GM21390 (cell line): ENCODE measurements around the gene TMEM164.

ENCODE experiments used
- ATAC-seq: cut with Tn5 transposase; IDR thresholded peaks from one replicate; pipeline ENCODE4 v1.9.1; 2021; ENCODE audit not compliant: unreplicated experiment

The TMEM164 gene

DNA sequence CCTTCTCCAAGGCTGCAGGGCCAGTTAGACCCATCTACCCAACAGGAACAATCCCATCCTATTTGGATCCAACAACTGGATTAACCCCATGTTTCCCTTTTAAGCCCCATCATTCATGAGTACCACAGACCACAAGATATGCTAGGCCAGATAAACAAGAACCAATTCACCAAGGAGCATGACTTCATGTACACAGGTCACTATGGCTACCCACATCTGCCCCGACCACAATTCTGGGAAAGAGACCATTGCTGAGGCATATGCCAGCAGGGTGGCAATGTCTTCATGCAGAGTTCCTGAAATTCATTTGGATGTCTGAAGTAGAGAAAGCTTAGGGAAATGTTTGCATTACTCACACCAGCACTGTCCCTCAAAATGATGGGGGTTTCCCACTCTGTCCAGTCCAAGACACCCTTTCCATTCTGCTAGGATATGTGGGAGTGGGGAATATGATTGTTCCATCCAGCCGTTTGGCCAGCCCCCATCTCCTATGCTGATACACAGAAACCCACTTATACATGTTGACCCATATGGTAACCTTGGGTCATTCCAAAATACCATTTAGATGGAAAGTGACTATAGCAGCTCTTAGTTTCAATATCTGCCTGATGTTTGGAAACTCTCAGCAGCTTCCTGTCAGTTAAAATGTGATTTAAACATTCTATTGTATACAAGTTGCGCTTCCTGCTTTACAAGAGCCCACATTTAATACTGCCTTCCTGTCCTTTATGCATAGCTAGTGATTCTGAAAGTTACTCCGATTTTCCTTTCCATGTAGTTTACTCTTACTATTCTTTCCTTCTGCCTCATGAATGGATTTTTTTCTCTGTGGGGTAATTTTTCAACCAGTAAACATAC, 186.0 kb downstream of the TMEM164 start:
- peak; percentile 80 for ATAC-seq

GRCh38 chrX:110192516-110192915, 189.6 kb downstream of the TMEM164 start:
- no peak for ATAC-seq

- no peak for ATAC-seq
Measured at GRCh38 chrX:110194977-110195376, 192.1 kb downstream of the TMEM164 start.

- ATAC-seq: no peak
Measured at GRCh38 chrX:110201799-110202198, 198.9 kb downstream of the TMEM164 start.

DNA sequence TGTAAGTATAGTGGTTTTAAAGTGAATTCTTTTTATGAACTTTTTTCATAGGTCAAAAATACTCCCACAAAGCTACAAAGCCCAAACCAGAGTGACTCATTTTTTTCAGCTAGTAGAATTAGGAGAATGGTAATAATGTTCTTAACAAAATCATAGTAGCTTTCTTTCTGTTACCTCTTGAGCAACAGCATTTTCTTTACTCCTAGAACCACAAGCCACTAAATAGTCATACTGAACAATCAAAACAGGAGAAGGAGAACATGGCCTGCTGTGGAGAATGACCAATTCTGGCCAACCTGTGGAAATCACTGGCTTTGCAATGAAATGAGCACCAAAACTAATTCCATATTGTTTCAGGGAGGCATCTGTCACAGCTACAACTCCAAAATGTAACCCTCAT, 202.1 kb downstream of the TMEM164 start:
- ATAC-seq: no peak

- ATAC-seq: no peak
Measured at GRCh38 chrX:110208092-110208491, 205.2 kb downstream of the TMEM164 start.

DNA sequence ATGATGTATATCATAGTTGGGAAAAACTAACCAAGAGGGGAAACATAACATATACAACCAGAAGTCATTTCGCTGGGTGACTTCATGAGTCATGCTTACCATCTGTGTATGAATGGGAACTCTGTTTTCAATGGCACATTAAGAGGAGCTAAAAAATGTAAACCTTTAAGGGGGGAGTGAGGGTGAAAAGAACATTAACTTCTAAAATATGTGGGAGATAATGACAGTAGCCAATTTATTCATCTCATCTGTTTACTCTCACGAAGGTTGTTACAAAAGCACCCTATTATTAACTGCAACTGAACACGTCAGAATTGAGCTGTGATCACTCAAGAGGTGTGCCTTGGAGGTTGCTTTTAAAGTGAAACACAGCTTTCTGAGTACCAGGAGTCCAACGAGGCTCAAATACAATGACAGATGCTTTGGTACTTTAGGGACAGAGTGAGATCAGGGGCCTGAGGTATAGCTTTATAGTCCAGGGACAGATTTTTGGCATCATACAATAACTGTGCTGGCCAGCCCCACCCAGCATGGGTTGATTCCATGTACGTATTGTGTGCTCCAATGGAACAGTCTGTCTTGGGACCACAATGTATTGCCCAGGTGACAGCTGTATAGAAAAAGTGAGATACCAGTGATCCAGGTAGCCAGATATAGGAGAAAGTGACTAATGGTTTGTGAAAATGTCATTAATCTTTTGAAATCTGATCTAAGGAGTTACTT, 207.7 kb downstream of the TMEM164 start:
- no peak for ATAC-seq

DNA sequence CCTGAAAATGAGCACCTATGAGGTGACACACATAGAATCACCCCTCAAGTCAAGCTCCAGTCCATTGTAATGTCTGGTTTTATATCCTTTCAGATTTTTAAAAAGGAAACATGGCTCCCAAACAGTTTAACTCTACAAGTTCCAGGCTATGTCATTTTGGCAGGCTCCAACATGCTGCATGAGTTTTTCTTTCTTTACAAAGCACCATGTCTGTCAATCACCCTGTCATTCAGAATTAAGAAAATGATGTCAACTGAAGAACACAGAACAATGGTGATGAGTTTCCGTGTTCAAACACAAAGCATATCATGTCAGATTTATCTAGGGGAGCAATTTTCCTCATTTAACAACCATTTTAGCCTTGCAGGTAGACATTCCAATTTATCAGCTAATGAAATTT, 208.4 kb downstream of the TMEM164 start:
- no peak for ATAC-seq

GRCh38 chrX:110212299-110212698, 209.4 kb downstream of the TMEM164 start:
- ATAC-seq: no peak

DNA sequence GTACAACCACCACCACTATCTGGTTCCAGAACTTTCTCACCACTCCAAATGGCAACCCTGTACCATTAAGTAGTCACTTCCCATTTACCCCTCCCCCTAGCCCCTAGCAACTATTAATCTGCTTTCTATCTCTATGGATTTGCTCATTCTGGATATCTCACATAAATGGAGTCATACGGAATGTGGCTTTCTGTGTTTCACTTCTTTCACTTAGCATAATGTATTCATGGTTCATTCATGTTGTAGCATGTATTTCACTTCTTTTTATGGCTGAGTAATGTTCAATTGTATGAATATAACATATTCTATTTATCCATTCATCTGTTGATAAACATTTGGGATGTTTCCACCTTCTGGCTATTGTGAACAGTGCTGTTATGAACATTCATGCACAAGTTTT, 210.3 kb downstream of the TMEM164 start:
- no peak for ATAC-seq

- no peak for ATAC-seq
Measured at GRCh38 chrX:110214684-110215083, 211.8 kb downstream of the TMEM164 start.

DNA sequence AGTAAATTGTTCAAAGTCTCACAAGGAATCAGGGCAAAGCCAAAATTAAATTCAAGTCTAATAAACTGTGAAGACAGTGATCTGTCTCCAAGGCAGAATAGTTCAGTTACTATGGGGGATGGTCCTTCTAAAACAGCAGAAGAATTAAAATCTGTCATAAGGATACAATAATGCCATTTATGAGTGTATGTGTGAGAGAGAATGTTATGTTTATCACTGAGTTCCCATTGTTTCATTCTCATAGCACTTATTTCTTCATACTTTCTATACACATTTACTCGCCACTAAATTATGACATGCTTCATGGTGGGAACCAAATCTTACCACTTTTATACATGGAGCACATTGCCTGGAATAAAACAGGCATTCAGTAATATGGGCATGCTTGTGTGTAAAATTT, 212.5 kb downstream of the TMEM164 start:
- no peak for ATAC-seq

DNA sequence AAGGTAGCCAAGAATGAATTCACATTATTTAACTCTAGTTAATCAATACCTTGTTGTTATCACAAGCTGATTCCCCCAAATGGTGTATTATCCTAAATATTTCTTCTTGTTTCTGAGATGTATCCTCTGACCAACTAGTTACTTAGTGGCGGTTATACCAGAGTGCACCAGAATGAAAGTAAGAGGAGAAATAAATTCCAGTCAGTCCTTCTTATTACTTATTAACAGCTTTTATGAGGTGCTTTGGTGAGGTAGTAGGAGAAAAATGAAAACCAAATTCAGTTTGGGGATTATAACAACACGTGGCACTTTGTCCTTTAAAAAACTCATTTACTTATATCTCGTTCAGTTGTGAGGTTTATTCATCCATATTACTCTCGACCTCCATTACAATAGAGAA, 213.1 kb downstream of the TMEM164 start:
- ATAC-seq: no peak

- ATAC-seq: no peak
Measured at GRCh38 chrX:110218591-110218990, 215.7 kb downstream of the TMEM164 start.

- ATAC-seq: no peak
Measured at GRCh38 chrX:110219920-110220319, 217.0 kb downstream of the TMEM164 start.

GRCh38 chrX:110222497-110223257, 219.8 kb downstream of the TMEM164 start:
- no peak for ATAC-seq

DNA sequence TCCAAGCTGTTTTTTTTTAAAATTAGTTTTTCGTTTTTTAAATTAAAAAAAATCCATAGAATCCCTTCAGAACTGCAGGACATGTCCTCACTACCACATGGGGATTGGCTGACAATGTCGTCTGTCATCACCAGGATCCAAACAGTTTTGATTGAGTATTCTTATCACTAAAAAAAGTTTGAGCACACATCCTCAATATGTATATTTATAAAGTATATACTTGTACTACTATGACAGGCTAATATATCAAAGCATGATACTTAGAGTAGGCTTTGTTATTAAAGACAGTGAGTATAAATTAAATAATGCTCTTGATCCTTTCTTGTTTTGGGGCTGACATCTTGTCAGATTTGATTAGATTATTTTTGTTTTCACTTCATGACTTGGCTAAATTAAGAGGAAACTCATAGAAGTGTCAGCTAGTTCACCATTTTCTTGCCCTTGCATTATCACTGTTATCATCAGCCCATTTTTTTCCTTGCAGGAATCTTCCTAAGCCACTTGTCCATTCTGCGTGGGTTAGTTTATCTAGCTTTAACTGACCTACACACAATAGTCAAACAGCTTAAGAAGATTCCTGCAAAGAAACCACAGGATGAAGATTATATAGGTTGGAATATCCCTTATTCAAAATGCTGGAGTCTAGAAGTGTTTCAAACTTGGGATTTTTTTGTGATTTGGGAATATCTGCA, 222.2 kb downstream of the TMEM164 start:
- no peak for ATAC-seq

DNA sequence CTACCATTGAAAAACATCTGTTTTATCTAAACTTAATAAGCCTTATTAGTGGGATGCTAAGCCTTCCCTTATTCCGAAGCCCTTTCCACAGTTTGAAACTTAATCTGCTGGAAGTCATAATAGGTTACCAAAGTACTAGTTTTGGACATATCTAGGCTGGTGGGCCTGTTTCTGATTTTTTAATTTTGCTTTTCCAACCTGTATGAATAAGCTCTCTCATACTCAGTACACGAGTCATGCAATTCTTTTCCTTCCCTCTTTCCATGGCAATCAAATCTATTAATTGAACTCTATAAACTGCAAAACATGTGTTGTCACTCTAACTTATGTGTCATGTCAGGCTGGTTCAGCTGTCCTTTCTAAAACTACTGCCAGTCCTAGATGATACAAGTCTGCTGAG, 224.0 kb downstream of the TMEM164 start:
- ATAC-seq: no peak
